GM18868 (cell line): ENCODE results near the gene PTPRN2.

Experiments
- ATAC-seq: cut with Tn5 transposase; IDR thresholded peaks from one replicate; pipeline ENCODE4 v1.9.1; 2021; ENCODE audit warnings: mild to moderate bottlenecking, moderate library complexity; ENCODE audit not compliant: unreplicated experiment

The PTPRN2 gene

DNA sequence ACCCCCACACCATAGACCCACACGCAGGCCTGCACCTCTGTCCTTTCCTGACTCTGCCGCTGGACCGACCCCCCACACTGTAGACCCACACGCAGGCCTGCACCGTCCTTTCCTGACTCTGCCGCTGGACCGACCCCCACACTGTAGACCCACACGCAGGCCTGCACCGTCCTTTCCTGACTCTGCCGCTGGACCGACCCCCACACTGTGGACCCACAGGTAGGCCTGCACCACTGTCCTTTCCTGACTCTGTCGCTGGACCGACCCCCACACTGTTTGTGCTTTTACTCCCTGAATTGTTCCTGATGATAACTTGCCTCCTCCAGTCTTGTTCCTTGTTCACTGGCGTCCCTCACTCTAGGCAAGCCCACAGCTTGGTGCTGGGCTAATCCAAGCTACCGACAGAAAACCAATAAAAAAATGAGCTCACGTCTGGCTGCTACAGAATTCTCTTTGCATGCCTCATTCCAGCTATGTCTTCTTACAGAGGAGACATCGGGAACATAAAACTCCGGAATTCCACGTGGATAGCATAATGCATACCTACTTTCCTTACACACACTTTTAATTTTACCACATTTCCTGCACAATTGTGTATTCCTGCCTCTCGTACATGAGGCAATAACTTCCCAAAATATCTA is 494.3 kb downstream of the PTPRN2 start:
- ATAC-seq = no peak

DNA sequence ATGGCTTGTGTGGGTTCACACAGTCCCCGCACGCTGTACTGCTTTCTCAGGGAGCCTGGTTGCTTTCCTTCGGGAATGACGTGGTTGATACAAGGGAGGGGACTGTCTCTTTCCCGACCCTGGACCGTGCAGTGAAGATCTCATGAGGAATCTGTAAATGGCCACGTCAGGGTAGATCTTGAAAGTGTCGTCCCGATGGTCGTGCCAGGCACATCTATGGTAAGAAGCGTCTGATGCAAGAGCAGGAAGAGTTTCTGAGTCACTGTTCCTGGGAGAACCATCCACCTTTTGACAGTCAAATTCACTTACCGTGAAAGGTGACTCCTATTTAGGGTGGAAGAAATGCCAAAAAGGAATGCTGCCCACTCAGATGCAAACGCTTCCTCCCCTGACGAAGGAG is 500.4 kb downstream of the PTPRN2 start:
- ATAC-seq = no peak

DNA sequence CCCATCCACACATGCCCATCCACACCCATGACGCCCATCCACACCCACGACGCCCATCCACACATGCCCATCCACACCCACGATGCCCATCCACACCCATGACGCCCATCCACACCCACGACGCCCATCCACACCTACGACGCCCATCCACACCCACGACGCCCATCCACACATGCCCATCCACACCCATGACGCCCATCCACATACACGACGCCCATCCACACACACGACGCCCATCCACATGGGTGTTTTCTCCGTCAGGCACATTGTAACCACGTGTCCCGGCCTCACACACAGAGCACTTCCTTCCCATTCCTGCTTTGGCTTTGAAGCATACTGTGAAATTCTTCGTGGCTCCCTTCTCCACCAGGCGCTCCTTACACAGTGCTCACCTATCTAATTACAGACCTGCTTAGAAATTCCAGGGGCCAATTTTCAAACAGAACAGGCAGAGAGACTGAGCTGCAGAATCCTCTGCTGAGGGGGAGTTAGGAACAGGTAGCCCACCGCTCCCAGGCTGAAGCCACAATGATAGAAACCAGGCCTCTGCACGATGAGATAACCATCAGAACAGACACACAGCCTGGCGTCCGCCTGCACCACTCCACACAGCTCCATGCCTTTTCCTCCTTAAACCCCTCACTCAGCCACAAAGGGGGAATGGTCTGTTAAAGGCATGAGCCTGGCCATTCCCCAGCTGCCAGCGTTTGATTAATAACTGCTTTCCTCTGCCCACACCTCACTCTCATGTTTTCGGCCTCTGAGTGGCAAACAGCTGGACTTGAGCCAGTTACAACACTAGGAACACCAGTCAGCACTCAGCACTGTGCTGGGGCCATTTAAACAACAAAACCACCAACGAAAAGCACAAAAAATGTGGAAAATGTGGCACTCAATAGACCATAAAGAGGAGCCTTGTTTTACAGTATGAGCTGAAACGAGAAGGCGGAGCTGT is 501.6 kb downstream of the PTPRN2 start:
- no peak for ATAC-seq

DNA sequence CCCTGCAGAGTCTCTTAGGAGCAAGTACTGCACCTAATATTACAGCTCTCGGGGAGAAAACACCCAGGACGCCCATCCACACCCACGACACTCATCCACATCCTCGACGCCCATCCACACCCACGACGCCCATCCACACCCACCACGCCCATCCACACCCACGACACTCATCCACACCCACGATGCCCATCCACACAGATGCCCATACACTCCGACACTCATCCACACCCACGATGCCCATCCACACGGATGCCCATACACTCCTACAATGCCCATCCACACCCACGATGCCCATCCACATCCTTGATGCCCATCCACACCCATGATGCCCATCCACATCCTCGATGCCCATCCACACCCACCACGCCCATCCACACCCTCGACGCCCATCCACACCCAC is 503.1 kb downstream of the PTPRN2 start:
- no peak for ATAC-seq

DNA sequence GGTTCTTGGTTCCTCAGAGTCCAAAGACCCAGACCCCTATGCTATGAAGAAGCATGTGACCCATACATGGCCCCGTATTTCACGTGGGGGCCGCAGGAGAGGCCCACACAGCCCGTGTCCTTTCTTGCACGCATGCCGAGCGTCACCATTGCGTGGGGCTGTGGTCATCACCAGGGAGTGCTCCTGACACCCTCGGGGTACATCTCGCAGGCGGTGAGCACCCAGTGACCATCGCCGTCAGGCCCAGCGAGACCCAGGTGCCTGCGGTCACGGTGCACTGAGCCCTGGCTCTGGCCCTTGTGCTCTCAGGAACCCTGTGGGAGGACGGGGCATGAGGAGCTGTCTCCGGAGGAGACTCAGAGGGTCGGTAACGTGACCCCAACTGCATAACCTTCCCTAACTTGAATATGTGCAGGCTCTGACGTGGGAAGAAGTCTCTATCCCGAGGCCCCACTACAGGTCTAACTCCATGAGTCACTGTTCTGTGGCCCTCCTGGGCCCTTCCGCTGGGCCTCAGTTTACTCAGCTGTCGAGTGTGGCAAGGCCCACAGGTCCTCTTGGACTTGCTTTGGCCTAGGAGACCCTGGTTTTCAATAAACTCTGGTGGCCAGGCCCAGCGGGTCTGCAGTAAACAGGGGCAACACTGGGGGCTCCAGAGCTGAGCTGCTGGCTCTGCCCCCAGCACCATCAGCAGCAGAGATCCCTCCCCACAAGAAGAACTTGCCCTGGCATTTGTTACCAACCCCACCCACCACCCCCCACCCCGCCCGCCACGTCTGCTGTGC is 503.9 kb downstream of the PTPRN2 start:
- ATAC-seq = no peak

DNA sequence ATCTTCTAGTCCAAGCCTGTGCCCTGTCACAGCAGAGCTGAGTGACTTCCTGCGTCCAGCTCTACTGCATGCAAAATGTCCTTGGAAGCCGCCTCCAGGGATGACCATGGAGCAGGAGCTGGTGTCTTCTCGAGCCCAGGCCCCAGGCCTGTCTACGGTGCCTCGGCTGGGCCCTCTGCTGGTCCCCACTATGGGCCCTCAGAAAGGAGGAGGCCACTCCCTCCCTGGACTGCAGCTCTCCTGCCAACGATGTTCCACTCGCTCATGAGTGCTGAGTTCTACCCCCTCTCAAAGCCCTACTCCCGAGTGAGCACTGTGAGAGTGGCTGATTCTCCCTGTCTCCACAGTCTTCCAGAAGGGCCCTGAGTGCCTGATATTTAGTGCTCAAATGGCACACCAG is 504.9 kb downstream of the PTPRN2 start:
- no peak for ATAC-seq

DNA sequence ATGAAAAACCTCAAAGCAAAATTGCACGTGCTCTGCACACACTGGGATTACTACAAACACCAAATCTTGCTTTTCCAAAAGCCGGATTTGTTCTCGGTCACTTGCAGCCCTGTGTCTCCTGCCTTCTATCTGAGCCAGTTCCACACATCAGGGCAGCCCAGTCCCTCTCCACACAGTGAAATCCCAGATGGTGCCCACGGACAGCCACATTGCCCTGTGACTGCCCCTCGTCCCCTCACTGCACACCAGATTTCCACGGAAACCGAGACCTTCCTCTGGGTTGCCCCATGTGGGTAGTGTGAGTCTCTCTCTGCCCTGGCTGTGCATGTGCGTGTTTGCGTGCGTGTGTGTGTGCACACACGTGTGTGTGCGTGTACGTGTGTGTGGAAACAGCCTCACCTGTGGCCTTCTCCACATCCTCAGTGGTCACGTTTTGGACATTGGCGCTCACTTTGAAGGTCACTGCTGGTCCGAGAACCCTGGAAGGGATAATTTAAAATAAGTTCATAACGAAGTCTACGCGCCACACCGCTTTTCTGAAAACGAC is 506.7 kb downstream of the PTPRN2 start:
- ATAC-seq = no peak

DNA sequence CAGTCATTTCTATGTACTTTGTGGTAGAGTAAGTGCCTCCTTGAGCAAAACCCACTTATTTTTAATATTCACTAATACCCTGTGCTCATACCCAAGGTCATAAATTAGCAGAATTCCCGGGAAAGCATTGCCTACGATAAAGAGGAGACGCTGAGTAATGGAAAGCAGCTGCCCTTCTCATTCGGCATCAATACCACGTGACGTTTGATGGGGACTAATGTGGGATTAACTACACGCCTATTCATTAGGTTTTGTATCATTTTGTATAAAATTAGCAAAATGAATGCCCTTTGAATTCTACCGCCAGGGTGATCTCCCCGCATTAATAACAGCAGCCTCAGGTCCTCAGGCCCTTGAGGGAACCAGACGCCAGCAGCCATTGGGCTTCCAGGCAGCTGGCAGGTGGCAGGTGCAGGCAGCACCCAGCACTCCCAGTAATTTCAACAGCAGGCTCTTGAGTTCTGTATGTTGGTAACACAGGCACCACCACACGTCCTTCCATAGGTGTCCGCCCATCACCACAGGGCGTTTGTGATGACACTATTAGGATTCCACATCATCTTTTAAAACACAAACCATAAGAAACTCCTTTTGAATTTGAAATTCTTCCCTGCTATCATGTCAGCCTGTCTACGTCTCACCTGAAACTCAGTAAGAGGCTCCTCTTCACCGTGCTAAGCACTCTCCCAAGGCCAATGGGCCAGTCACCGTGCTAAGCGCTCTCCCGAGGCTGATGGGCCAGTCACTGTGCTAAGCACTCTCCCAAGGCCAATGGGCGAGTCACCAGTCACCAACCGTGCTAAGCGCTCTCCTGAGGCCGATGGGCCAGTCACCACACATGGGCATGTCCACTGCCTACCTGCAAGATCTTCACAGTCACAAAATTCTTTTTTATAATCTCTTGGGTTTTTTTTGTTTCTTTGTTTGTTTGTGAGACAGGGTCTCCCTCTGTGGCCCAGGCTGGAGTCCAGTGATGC is 509.4 kb downstream of the PTPRN2 start:
- no peak for ATAC-seq

DNA sequence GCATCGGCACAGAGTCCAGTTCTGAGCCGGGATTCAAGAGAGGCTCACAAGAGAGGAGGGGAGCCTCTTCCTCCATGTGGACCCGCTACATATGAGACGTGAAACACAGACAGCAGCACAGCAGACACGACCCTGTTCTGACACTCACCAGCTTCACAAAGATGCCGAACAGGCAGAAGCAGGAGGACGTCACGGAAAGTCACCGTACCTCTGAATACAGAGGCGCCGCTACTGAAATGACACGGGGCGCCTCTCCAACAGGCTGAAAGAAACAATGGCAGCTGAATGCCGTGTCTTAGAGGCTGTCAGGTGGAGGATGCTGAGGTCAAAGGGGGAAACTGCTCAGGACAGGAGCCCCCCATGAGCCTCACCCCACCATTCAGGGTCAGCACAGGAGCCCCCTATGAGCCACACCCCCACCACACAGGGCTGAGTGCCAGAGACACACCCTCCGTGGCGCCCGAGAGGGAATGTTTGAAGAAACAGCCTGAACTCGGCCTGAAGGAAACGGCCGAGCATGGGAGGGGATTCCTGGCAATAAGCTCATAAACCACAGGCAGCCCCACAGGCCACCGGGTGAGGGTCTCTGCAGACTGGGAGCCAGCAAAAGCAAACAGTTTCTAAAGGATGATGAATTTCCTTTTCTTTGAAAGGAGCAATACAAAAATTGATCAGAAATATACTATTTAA is 510.3 kb downstream of the PTPRN2 start:
- ATAC-seq = no peak

DNA sequence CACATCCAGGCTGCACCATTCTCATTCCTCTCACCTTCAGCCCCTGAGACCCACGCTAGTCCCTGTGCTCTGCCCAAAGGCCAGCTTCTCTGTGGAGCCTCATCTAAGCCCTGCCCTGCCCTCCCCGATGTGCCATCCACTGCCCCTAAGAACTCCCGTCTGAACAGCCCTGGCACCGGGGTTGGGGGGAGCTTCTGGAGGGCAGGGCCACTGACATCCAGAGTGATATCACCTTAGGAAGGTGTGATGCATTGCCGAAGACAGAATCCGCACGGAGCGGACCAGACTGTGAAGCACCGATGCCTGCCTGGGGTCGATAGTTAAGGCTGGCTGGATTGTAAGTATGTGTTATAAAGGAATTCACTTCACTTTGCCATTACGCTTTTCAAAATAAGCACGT is 511.0 kb downstream of the PTPRN2 start:
- no peak for ATAC-seq

DNA sequence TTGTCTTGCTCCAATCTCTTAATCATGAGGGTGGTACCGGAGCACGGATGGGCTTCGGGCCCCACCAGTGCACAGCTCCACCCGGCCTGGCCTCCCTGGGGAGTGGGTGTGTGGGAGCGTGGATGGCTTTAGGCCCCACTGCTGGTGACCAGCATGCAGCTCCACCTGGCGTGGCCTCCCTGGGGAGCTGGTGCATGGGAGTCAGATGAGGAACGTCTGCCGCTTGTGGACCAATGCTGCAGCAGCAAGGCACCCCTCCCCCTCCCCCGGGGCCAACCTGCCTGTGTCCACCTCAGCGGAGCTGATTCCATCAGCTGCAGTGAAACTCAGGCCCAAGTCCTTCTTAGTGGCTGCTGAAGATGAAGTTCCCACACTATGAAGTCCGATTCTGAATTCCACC is 511.4 kb downstream of the PTPRN2 start:
- ATAC-seq = no peak

DNA sequence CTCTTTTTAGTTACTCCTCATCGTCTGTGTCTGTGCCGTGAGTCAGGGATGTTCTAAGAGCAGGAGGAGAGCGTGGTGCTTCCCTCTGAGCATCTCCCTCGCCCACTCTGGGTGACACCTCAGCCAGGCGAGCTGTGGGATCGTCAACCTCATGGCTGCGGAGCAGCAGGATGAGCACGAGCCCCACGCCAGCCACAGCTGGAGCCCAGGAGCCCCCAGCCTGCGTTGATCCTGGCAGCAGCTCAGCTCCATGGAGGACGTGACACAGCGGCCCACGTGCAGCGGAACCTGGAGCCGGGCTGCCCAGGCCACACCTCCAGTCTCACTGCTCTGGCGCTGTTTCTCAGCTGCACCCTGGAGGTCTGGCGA is 512.0 kb downstream of the PTPRN2 start:
- ATAC-seq = no peak

DNA sequence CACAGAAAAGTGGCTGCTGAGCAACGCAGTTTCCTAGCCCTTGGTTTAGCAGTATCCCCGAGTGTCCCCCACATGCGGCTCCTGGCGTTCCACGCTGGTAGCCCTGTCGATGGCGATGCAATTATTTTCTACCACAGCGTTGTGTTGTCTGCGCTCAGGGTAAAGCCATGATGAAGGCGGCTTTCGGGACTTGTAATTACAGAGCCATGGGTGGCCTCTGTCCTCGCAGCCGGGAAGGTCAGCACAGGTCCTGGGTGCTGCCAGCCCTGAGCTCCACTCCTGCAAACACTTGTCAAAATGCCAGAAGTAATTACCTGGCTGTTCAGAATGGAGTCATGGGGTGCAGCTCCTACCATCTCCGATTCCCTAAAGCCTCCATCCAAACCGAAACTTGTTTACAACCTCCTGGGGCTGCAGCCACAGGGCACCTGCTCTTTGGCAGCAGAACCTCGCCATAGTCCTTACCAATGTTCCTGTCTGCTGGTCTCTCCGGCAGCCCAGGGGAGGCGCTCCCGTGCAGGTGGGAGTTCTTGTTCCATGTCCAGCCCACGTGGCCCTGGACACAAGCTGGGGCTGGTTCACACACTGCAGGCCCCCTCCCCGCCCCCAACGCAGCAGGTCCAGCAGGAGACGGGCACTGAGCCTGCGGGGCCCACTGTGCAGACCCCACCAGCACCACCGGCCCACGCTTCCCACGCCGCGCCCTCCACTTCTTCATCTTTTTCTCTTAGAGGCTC is 512.6 kb downstream of the PTPRN2 start:
- ATAC-seq = no peak

DNA sequence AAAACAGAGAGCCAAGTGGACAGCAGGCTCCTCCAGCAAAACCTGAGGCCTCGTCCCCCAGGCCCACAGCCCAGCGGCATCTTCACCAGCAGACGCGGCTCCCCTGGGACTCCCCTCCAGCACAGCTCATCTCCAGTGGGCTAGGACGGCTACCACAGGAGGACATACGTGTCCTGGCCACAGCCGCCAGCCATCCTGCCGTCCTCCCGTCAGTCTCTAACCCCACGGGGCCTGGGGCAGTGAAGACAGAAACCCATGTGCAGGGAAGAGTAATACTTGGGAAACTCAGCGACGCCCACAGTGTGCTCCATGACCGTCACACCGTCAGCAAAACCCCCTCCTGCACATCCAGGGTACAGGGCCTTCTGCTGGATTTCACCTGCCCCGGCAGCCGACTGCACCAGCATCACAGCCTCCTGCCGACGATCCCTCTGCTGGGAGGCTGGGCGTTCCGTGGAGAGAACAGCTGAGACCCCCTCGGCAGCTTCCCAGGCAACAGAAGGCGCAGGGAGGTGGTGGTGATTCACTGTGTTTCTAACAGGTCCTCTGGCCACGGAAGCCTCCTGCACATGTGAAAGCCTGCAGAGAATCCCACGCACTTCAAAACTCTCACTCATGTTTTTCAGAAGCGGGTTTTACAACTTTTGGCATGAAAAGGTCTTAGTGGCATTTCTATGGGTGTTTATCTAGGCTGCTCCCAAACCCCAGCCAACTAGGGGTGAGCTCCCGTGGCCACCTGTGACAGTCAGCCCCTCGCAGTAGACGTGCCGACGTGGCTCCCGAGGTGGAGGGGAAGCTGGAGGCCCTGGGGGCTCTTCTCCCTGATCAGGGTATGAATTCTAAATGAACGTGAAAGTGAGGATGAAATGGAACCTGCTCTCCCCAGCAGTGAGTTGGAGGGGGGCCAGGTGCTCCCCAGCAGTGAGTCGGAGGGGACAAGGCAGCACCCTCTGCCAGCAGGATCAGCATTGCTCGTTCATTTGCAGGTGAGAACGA is 513.5 kb downstream of the PTPRN2 start:
- no peak for ATAC-seq

DNA sequence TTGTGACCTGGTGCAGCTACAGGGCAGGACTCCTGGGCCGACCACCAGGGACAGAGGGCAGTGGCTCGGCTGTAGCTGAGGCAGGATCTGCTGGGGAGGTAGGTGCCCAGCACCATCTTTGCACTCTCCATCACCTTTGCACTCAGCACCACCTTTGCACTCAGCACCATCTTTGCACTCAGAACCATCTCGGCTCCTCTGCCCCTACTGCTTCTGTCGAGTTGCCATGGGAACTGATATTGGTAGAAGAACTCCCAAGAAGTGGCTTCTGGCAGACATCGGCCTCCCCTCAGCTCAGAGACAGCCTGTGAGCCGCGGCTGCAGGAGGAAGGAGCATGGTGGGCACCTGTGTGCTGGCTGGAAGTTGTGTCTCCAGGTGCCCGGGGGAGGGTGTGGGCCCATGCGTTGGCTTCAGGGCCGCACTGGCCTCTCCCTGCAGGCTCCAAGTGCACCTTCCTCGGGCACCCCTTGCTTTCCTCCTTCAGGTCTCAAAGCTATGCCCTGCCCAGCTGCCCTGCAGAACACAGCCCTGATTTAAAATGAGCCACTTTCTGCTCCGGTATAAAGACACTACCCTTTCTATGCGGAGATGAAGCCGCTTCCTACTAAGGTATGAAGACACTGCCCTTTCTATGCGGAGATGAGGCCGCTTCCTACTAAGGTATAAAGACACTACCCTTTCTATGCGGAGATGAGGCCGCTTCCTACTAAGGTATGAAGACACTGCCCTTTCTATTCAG is 514.5 kb downstream of the PTPRN2 start:
- ATAC-seq = no peak

DNA sequence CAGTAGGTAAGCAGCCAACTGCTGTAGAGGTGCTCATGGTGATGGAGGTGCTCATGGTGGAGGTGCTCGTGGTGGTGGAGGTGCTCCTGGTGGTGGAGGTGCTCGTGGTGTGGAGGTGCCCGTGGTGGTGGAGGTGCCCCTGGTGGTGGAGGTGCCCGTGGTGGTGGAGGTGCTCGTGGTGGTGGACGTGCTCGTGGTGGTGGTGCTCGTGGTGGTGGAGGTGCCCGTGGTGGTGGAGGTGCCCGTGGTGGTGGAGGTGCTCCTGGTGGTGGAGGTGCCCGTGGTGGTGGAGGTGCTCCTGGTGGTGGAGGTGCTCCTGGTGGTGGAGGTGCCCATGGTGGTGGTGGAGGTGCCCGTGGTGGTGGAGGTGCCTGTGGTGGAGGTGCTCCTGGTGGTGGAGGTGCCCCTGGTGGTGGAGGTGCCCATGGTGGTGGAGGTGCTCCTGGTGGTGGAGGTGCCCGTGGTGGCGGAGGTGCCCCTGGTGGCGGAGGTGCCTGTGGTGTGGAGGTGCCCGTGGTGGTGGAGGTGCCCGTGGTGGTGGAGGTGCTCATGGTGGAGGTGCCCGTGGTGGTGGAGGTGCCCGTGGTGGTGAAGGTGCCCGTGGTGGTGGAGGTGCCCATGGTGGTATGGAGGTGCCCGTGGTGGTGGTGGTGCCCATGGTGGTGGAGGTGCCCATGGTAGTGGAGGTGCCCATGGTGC is 517.3 kb downstream of the PTPRN2 start:
- no peak for ATAC-seq
